WERI-Rb-1 (cell line): Measurements from ENCODE around the gene USP49.
A peak's percentile ranks its signal among the peaks of the same experiment; 100 is the strongest.

ENCODE experiments used
- DNase-seq: peaks from one replicate; pipeline ENCODE4 v3.0.0-alpha.2; 2020
- H3K27ac ChIP-seq: fragments of 250-450 bp; sonication (Bioruptor Pico); 2 replicates; pipeline ENCODE4 v1.5.1; 2020; ENCODE audit warnings: mild to moderate bottlenecking, moderate library complexity
- H3K27me3 ChIP-seq: fragments of 250-450 bp; sonication (Bioruptor Pico); 2 replicates; pipeline ENCODE4 v1.5.1; 2021; ENCODE audit warnings: mild to moderate bottlenecking, low read depth, moderate library complexity; ENCODE audit not compliant: insufficient read depth, severe bottlenecking
- H3K36me3 ChIP-seq: fragments of 250-450 bp; sonication (Bioruptor Pico); 2 replicates; pipeline ENCODE4 v1.5.1; 2020; ENCODE audit warnings: mild to moderate bottlenecking, moderate library complexity
- H3K4me3 ChIP-seq: 2 replicates; pipeline ENCODE4 v1.5.1; 2011; ENCODE audit warnings: low read depth, mild to moderate bottlenecking, control low read depth, low read length
- H3K9me3 ChIP-seq: fragments of 250-450 bp; sonication (Bioruptor Pico); 2 replicates; pipeline ENCODE4 v1.5.1; 2021; ENCODE audit warnings: mild to moderate bottlenecking, moderate library complexity; ENCODE audit not compliant: severe bottlenecking
- CTCF ChIP-seq: IDR thresholded peaks from 2 replicates; pipeline ENCODE4 v1.5.1; 2011; ENCODE audit warnings: low read depth, mild to moderate bottlenecking, control low read depth, inconsistent platforms, low read length

The USP49 gene

GRCh38 chr6:41932378-41932777, 37.2 kb upstream of the USP49 start:
- TF ChIP-seq CTCF, result no peak
- DNase-seq, result no peak
- peaks cover 100% of the 10 kb centered on the region for H3K36me3 ChIP-seq
- H3K9me3 ChIP-seq, result no peaks in the 10 kb centered on the region
- no peak overlapping the region for H3K4me3 ChIP-seq
- no peaks in the 10 kb centered on the region for H3K27me3 ChIP-seq
- no peak overlapping the region for H3K27ac ChIP-seq

DNA sequence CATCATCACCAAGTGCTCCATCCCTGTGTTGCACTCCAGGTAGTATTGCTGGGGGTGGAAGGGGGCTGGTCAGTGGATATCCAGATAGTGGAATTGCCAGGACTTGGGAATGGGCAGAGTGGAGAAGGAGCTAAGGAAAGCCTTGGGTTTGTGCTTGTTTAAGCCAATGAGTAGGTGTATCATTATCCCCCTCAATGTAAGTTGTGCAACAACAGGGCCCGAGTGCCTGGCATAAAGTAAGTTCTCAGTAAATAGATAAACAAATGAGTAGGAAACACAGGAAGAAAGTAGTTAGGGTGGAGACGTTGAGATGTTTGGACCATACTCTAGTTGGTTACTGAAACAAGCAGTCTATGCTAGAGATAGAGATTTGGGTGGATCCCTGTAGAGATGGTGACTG, 36.6 kb upstream of the USP49 start:
- no peak for DNase-seq
- TF ChIP-seq CTCF, result no peak
- H3K36me3 ChIP-seq, result peaks cover 100% of the 10 kb centered on the region

GRCh38 chr6:41929924-41930323, 34.7 kb upstream of the USP49 start:
- H3K4me3 ChIP-seq, result no peak overlapping the region
- no peak overlapping the region for H3K27ac ChIP-seq
- no peaks in the 10 kb centered on the region for H3K9me3 ChIP-seq
- peaks cover 95% of the 10 kb centered on the region for H3K36me3 ChIP-seq
- DNase-seq, result no peak
- H3K27me3 ChIP-seq, result no peaks in the 10 kb centered on the region
- no peak for TF ChIP-seq CTCF

More for the DNA sequence above, 36.6 kb upstream of the USP49 start:
- Histone ChIP-seq H3K9me3 (no peaks in the 10 kb centered on the region), H3K4me3 (no peak overlapping the region), H3K27ac (no peak overlapping the region), H3K27me3 (no peaks in the 10 kb centered on the region)

DNA sequence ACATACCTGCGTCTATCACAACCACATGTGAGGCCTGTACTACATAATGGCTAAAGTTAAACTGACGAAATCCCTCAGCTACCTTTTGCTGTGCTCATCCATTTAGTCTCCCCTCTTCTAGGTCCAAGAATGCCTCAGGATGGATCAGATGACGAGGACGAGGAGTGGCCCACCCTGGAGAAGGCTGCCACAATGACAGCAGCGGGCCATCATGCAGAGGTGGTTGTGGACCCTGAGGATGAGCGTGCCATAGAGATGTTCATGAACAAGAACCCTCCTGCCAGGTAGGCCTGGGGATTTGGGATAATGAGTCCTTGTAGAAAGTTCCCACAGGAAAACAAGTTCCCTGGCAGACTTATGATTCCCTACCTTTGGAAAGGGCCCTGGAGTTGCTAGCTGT, 32.1 kb upstream of the USP49 start:
- no peak for TF ChIP-seq CTCF
- Histone ChIP-seq H3K27me3 (no peaks in the 10 kb centered on the region), H3K9me3 (no peaks in the 10 kb centered on the region), H3K27ac (no peak overlapping the region), H3K4me3 (no peak overlapping the region), H3K36me3 (peaks cover 93% of the 10 kb centered on the region)
- DNase-seq, result no peak

DNA sequence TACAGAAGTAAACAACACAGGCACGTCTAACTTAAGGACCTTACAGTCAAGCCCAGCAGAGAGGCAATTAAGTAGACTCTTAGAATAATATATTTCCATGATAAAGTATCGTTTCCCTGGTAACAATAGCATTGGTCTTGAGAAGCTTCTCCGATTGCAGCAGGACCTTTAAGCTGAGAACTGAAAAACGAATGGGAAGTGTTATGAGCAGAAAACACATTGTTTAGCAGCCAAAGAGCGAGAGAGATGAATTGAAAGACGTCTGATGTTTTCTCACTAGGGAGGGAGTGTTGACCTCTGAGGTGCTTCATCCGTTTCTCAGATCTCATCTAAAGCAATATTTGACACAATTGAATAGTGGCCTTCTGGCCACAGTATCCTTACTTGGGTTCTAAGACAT, 27.0 kb upstream of the USP49 start:
- TF ChIP-seq CTCF, result no peak
- no peaks in the 10 kb centered on the region for H3K27me3 ChIP-seq

GRCh38 chr6:41921712-41921998, 26.5 kb upstream of the USP49 start:
- no peak for DNase-seq
- peak overlapping the region; percentile 68 for H3K4me3 ChIP-seq

More for the DNA sequence above, 27.0 kb upstream of the USP49 start:
- H3K27ac ChIP-seq, result peak overlapping the region; percentile 99
- H3K36me3 ChIP-seq, result peaks cover 53% of the 10 kb centered on the region
- no peaks in the 10 kb centered on the region for H3K9me3 ChIP-seq
- DNase-seq, result no peak
- H3K4me3 ChIP-seq, result peak overlapping the region; percentile 68

More at GRCh38 chr6:41921712-41921998, 26.5 kb upstream of the USP49 start:
- H3K9me3 ChIP-seq, result no peaks in the 10 kb centered on the region
- peak overlapping the region; percentile 99 for H3K27ac ChIP-seq
- TF ChIP-seq CTCF, result no peak
- peaks cover 53% of the 10 kb centered on the region for H3K36me3 ChIP-seq
- no peaks in the 10 kb centered on the region for H3K27me3 ChIP-seq
